ENCODE measurements around the gene MZF1.
"Not testable (repeated sequence)": the region's sequence is repeated elsewhere in the genome, so short reads cannot be mapped to it uniquely, and the experiment has no call there.

MZF1 gene

DNA sequence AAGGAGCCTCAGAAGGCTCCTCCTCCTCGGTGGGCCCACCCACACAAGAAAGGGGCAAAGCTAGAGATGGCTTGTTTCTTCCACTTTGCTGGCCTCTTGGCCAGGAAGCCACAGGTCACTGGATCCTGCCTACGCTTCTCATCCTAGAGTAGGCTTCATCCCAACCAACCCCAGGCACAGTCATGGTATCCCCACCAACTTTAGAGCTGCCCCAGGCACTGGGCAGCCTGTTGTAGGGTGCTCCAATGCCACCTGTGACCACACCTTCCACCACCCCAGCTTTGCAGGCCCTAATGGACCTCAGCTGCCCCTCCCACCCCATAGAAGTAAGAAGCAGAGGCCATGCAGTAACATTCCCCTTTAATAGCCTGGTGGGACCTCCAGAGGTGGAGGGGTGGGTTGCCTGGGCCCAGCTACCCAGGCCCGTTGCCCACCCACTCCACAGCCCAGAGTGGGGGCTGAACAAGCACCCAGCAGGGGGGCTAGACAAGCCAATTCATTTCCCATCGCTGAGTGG is 17.7 kb downstream of the MZF1 start:
- no peak for DNase-seq

DNA sequence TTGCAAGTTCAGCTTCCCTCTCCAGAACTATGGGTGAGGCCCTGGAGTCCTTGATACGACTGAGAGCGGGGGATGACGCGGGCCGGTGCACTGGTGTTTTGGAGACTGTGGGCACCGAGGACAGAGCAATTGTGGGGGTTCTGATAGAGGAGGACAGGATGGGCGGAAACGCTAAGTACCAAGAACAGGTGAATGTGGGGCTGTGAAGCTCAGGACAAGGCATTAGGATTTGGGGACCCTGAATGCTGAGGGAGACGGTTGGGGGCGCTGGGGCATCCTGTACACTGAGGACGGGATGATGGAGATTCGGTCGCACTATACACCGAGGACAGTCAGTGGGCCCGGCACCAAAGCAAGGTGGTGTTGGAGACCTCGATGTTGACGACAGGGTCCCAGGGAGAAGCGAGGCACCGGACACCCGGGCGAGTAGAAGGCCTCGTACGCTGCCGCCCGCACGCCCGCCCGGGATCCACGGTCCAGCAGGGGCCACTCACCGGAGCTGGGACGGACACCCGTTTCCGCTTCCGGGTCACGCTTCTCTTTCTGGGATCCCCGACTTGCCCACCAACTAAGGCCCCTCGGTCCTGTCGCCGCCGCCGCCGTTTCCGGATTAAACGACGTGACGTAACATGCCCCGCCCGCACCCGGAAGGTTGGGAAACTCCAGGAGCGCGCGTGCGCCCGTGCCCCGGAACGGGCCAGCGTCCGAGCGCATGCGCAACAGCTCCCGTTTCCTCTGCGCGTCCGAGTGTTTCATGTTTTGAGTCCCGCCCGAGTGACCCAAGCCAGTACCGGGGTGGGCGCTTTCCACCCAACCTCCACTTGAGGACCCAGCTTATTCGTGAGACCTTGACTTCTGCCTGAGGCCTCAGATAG is 18.4 kb downstream of the MZF1 start, which contains the start of gene CHMP2A:
TSS of gene CHMP2A (minus strand) at position 612 of the 875 bp plus-strand sequence. CDS start 893 bp downstream, outside the sequence.
- DNase-seq, result no peak

DNA sequence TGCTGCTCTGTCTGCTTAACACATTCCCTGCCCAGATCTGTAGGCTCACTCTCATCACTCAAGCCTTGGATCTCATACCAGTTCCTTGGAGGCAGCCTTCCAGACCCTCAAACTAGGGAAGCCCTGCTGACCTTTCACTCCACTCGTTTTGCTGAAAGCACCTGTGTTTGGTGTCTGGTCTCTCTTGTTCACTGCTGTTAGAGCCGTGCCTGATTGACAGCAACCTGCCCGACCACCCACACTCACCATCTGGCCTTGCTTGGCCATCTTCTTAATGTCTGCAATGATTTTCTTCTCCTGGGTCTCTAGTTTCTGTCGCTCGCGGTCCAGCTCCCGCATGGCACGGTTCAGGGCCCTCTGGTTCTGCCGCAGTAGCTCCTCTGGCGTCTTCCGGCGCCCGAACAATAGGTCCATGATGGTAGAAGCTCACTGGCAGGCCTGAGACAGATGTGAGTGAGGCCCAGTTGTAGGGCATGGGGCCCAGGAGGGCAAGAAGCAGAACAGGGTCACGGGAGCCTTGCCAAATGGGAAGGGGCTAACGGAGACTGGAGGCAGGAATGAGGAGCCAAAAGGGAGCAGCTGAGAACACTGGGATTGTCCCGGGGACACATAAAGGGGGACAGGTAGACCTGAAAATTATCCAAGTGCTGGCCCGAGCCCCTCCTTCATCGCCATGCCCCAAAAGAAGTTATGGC is 19.2 kb downstream of the MZF1 start:
- no peak for DNase-seq

DNA sequence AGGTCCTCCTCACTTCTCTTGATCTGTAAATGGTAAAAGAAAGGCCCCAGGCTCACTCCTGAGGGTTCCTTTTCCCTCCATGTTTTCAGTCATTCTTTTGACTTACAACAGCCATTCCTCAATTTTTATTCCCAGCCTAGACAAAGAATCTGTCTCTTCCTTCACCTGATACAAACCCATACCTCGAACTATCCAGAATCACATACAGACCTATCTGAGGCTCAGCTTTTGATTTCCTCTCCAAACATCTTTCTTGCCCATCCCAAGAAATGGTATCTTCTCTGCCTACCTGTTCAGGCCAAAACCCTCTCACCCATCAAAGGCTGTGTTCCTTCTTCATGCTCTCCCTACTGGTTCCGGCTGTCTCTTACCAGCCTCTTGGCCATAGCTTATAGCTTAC is 20.5 kb downstream of the MZF1 start:
- no peak for DNase-seq

GRCh38 chr19:58551577-58552471 is 21.3 kb downstream of the MZF1 start:
- no peak for DNase-seq

DNA sequence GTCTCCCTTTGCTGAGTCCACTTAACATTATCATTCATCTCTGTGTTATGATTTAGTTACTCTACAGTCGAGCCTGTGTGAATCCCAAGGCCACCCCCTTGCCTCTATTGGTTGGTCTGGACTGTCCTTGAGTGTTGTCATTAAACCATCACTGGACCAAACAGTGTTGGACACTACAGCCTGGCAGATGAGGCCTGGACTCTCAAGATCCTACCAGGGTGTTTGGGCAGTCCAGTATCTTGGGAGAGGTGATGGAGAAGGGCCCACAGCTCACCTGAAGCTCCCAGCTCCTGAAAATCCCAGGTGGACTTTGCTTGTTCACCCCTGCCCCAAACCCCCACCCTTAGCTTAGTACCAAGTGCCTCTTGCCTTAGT is 22.0 kb downstream of the MZF1 start:
- no peak for DNase-seq

DNA sequence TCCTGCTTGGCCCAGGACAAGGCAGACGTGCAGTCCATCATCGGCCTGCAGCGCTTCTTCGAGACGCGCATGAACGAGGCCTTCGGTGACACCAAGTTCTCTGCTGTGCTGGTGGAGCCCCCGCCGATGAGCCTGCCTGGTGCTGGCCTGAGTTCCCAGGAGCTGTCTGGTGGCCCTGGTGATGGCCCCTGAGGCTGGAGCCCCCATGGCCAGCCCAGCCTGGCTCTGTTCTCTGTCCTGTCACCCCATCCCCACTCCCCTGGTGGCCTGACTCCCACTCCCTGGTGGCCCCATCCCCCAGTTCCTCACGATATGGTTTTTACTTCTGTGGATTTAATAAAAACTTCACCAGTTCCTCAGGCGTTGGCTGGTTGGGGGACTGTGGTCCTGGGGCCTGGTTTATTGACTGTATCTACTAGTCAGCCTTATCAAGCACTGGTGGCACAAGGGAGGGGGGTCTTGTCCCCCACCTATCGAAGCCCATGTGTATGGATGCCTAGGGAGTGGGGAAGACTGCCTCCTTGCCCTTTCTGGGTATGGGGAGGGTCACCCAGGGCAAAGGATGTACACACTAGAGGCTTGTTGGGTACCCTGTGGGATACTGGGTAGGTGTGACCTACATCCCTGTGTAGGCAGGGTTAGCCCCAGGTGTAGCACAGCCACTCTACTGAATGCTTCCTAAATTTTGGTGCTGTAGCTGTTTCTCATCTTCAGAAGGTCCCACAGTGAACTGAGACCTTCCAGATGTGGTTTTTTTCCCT is 22.6 kb downstream of the MZF1 start:
- DNase-seq, result no peak

DNA sequence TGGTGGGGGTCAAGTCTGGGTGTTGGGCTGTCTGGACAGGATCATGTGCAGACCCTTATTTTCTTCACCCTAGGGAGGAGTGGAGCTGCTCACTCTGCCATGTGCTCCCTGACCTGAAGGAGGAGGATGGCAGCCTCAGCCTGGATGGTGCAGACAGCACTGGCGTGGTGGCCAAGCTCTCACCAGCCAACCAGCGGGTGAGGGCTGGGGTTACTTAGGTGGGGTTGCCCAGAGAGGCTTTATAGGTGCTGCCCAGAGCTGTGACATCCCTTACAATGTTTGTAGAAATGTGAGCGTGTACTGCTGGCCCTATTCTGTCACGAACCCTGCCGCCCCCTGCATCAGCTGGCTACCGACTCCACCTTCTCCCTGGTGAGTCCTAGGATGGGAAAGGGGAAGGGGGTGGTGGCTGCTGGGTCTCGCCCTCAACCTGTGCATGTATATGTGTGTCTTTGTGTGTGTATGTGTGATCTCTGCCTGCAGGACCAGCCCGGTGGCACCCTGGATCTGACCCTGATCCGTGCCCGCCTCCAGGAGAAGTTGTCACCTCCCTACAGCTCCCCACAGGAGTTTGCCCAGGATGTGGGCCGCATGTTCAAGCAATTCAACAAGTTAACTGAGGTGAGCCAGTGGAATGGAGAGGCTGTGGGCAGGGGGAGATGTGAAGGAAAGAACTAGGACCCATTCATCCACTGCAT is 23.3 kb downstream of the MZF1 start:
- DNase-seq, result no peak

- no peak for DNase-seq
Measured at GRCh38 chr19:58548859-58549663, 24.1 kb downstream of the MZF1 start.

DNA sequence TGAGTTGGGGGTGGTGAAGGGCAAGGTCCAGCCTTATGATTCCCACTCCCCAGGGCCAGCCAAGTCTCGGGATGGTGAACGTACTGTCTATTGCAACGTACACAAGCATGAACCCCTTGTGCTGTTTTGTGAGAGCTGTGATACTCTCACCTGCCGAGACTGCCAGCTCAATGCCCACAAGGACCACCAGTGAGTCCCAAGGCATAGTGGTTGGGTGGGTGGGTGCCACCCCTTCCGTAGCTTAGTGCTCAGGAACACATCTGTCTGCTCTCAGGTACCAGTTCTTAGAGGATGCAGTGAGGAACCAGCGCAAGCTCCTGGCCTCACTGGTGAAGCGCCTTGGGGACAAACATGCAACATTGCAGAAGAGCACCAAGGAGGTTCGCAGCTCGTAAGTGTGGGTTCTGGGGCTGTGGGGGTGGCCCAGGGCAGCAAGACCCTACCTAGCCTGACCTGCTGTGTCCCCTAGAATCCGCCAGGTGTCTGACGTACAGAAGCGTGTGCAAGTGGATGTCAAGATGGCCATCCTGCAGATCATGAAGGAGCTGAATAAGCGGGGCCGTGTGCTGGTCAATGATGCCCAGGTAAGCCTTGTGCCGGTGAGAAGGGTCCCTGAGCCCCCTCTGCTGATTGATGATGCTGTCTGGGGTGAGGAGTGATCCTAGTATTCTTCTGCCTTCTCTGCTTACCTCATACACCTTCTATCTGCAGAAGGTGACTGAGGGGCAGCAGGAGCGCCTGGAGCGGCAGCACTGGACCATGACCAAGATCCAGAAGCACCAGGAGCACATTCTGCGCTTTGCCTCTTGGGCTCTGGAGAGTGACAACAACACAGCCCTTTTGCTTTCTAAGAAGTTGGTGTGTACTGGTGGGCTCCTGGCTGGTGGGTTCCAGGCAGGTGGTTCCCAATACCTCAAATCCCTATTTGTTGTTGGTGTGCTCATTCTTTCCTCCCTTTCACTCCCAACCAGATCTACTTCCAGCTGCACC is 25.5 kb downstream of the MZF1 start:
- DNase-seq, result no peak

DNA sequence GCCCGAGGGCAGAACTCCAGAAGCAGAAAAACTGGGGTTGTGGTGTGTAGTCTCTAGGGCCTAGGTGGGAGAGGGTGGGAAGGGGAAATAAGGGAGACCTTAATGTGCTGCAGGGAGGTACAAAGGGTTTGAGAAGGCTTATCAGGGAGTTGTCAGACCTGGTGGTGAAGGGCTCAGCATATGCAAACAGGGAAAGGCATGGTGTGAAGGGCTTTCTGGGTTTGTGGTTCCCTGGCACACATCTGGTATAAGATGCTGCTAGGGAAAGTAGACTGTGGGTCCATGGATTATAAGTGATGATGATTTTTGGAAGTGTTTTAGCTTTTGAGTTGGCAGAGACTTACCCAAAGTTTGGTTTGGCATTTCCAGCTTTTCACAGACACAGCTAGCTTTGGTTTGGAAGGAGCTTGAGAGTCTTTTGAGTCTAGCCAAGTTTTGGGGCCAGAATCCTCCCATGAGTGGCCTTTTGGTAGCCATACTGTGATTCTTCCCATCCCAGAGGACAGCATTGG is 27.1 kb downstream of the MZF1 start:
- DNase-seq, result no peak

- DNase-seq, result no peak
Measured at GRCh38 chr19:58545286-58546018, 27.7 kb downstream of the MZF1 start.

DNA sequence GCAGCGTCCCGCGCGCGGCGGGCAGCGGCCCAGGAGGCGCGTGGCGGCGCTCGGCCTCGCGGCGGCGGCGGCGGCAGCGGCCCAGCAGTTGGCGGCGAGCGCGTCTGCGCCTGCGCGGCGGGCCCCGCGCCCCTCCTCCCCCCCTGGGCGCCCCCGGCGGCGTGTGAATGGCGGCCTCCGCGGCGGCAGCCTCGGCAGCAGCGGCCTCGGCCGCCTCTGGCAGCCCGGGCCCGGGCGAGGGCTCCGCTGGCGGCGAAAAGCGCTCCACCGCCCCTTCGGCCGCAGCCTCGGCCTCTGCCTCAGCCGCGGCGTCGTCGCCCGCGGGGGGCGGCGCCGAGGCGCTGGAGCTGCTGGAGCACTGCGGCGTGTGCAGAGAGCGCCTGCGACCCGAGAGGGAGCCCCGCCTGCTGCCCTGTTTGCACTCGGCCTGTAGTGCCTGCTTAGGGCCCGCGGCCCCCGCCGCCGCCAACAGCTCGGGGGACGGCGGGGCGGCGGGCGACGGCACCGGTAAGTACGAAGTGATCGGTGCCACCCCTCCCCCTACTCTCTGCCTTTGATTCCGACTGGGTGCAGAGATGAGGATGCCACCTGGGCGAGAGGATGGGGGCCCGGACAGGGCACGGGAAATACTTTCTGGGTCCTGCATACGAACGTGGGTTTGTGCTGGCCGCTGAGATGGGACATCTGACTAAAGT is 28.4 kb downstream of the MZF1 start:
- no peak for DNase-seq

GRCh38 chr19:58543826-58544590 is 29.1 kb downstream of the MZF1 start, which contains the start of gene TRIM28:
TSS of gene TRIM28 (plus strand) at chr19:58544064. CDS start at chr19:58544758, 694 bp downstream.
- DNase-seq, result no peak

GRCh38 chr19:58542641-58543372 is 30.3 kb downstream of the MZF1 start:
- not testable (repeated sequence) for DNase-seq

GRCh38 chr19:58539169-58539559 is 34.0 kb downstream of the MZF1 start:
- not testable (repeated sequence) for DNase-seq
